Fibroblast of pulmonary artery (primary cell): Measurements from ENCODE around the gene RABGAP1L.
"Not testable (repeated sequence)": the region's sequence is repeated elsewhere in the genome, so short reads cannot be mapped to it uniquely, and the experiment has no call there.

Source experiments
- DNase-seq: peaks from one replicate; pipeline ENCODE4 v3.0.0-alpha.2; 2010; ENCODE audit warnings: low read depth
- H3K4me3 ChIP-seq: replicated peaks from 2 replicates; pipeline ENCODE4 v1.5.1; 2011; ENCODE audit warnings: low read depth, mild to moderate bottlenecking, control low read depth, low read length, moderate library complexity
- CTCF ChIP-seq: IDR thresholded peaks from 2 replicates; pipeline ENCODE4 v1.5.1; 2011; ENCODE audit warnings: mild to moderate bottlenecking, control low read depth, low read length, inconsistent platforms; ENCODE audit errors: missing control alignments

RABGAP1L gene

GRCh38 chr1:174800216-174800851 is 641.0 kb downstream of the RABGAP1L start:
- DNase-seq = peak; percentile 8
- no peak for TF ChIP-seq CTCF

GRCh38 chr1:174800876-174801275 is 641.6 kb downstream of the RABGAP1L start:
- no peak for TF ChIP-seq CTCF
- DNase-seq = no peak
- no peak overlapping the region for H3K4me3 ChIP-seq

More at GRCh38 chr1:174800216-174800851, 641.0 kb downstream of the RABGAP1L start:
- peak overlapping the region; percentile 58 for H3K4me3 ChIP-seq

DNA sequence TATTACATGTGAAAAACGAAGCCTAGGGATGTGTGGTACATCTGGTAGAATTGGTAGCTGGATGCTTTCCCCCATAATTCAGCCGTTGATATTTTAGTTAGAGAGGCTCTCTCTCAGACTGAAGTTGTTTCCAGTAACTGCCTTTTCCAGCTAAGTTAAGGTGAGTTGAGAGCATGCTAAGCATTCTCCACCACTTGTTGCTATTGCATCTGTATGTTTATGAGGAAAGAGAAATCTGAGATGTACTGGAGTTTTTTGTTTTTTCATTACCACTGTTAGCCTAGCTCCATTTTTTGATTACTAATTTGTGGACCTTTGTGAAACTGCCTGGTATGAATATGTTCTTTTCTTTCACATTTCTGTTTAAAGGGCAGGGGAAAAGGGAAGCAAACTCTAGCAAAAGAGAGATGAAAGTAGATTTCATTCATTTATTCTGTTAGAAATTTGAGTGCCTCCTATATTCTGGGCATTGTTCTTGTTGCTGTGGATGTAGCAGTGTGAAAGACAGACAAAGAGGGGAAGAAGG is 650.5 kb downstream of the RABGAP1L start:
- TF ChIP-seq CTCF = no peak
- H3K4me3 ChIP-seq = no peak overlapping the region
- no peak for DNase-seq

- DNase-seq = no peak
- H3K4me3 ChIP-seq = no peak overlapping the region
- TF ChIP-seq CTCF = no peak
Measured at GRCh38 chr1:174812016-174812415, 652.7 kb downstream of the RABGAP1L start.

GRCh38 chr1:174812656-174813055 is 653.3 kb downstream of the RABGAP1L start:
- no peak for DNase-seq
- H3K4me3 ChIP-seq = no peak overlapping the region
- no peak for TF ChIP-seq CTCF

- H3K4me3 ChIP-seq = no peak overlapping the region
- no peak for TF ChIP-seq CTCF
- DNase-seq = peak; percentile 32
Measured at GRCh38 chr1:174815036-174815435, 655.7 kb downstream of the RABGAP1L start.

DNA sequence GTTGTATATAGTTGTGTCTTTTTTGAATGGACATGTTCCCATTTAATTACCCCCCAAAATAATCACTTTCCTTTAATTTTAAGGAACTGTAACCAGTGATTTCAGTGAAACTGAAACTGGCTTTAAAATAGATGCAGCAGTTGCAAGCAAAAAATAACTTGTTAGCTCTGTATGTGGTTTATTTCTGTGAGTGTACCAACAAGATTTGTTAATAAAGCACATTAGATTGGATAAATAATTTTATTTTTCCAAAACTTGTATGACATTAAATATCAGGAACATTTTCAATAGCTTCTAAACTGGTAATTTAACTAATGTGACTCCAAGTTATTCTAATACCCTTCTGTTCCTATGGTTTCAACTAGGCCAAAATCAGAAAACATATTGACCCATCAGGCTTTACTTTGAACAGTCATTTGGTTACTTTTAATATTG is 656.2 kb downstream of the RABGAP1L start:
- no peak overlapping the region for H3K4me3 ChIP-seq
- no peak for DNase-seq
- TF ChIP-seq CTCF = no peak

- DNase-seq, H3K4me3 ChIP-seq: not testable (repeated sequence)
Measured at GRCh38 chr1:174816621-174817020, 657.3 kb downstream of the RABGAP1L start.
